ENCODE results near the gene DGKG. TPM values are rescaled to one million over a fixed set of nuclear protein-coding genes. Genes with fewer than 3 reads are reported as not detected.

Gene DGKG
- total and polyA plus RNA-seq, 8 donors = 0.12 to 26.3 (median 2.7) TPM

DNA sequence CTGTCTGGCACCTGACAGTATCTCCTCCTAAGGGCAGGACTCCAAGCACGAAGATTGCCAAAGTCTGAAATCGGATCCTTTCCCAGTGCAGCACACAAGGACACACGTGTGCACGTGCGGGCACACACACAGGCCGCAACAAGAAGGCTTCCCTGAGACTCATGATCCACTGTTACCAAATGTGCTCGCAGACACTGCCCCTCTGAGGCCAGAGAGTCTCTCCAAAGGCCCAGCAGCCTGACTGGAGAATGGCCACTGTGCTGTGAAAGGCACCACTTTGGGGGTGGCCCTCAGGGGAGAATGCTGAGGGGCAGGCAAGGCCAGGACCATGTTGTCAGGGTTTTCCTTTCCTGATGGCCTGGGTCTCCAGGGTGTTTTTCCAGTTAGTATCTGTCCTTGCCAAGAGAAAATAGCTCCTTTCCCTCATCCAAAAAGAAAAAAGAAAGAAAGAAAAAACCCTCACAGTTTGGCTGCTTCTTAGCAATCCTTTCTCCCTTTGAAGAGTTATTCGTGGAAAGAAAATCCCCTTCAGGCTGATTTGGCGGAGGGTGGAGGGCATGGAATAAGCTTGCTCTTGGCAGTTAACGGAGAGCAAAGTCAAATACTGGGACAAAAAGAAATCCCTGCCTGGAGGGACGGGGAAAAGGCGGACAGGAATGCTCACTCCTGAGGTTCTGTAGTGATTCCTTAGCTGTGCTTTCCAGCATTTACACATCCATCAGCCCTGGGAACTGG, 141.0 kb downstream of the DGKG start:
- TF ChIP-seq, protein P1, sequence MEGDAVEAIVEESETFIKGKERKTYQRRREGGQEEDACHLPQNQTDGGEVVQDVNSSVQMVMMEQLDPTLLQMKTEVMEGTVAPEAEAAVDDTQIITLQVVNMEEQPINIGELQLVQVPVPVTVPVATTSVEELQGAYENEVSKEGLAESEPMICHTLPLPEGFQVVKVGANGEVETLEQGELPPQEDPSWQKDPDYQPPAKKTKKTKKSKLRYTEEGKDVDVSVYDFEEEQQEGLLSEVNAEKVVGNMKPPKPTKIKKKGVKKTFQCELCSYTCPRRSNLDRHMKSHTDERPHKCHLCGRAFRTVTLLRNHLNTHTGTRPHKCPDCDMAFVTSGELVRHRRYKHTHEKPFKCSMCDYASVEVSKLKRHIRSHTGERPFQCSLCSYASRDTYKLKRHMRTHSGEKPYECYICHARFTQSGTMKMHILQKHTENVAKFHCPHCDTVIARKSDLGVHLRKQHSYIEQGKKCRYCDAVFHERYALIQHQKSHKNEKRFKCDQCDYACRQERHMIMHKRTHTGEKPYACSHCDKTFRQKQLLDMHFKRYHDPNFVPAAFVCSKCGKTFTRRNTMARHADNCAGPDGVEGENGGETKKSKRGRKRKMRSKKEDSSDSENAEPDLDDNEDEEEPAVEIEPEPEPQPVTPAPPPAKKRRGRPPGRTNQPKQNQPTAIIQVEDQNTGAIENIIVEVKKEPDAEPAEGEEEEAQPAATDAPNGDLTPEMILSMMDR (IDR thresholded peaks at IDR 0.05) = no peak
- TF ChIP-seq POLR2A (IDR thresholded peaks at IDR 0.05) (no peak), EP300 (IDR thresholded peaks at IDR 0.05) (no peak), POLR2AphosphoS5 (IDR thresholded peaks at IDR 0.05) (no peak)
- Histone ChIP-seq H3K36me3 (no peaks in the 10 kb centered on the region), H3K4me1 (peaks cover 0 to 11% (median 2%) of the 10 kb centered on the region in 4 donors), H3K27ac (peak overlapping the region in 1 of 5 donors; percentile 17), H3K4me3 (no peak overlapping the region), H3K27me3 (no peaks in the 10 kb centered on the region), H3K9me3 (no peaks in the 10 kb centered on the region)
- WGBS, 5 donors = 50 to 64% (median 57%) methylated on average over 12 of the region's 12 CpGs
- peak in 1 of 2 donors; percentile 31 for DNase-seq
- intact Hi-C loops (cut with DNase I; ENCODE audit: low total_unique reads) = no loop called here

DNA sequence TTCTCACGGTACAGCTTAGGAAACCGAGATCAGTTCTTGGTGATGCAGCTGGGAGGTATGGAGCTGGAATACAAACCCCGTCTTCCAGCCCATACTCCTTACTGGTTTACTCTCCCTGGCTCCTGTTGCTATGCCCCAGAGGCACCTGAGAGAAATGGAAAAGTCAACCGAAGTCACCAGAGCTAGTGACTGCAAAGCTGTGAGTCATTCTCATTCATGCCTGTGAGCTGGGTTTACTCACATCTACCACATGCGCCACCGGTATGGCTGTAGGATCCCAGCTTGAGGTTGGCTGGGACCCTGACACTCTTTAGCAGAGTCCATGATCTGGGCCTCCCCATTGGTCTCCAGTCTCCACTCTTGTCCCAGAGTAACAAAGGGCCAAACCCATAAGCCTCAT, 141.7 kb downstream of the DGKG start:
- intact Hi-C loops (cut with DNase I; ENCODE audit: low total_unique reads) = no loop called here
- H3K9me3 ChIP-seq = no peaks in the 10 kb centered on the region
- peaks cover 0 to 11% (median 2%) of the 10 kb centered on the region in 4 donors for H3K4me1 ChIP-seq
- no peaks in the 10 kb centered on the region for H3K27me3 ChIP-seq
- H3K4me3 ChIP-seq = no peak overlapping the region
- no peak overlapping the region for H3K27ac ChIP-seq
- no peaks in the 10 kb centered on the region for H3K36me3 ChIP-seq
- WGBS, 5 donors = 84 to 92% (median 86%) methylated on average over 5 to 6 of the region's 6 CpGs
- TF ChIP-seq POLR2AphosphoS5 (IDR thresholded peaks at IDR 0.05) (no peak), EP300 (IDR thresholded peaks at IDR 0.05) (no peak), POLR2A (IDR thresholded peaks at IDR 0.05) (no peak)
- TF ChIP-seq, protein P1 (IDR thresholded peaks at IDR 0.05) = no peak
- DNase-seq = no peak

DNA sequence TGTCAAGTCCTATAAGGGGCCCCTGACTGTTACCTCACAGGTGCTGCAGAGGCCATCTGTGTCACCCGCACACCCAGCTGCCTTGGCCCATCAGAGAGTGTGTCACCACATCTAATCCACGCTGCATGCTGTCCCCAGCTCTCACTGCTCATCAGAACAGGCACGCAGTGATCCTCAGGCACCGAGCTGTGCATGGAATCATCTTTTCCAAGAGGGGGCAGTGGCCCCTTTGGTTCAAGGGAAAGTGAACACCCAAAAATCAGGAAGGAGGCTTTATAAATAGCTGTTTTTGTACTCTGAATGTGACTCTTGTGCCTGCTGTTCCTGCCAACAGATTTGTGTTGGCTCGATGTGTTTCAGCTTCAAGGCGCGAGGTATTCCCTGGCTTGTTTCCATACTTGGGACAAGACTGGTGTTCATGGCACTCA, 142.8 kb downstream of the DGKG start:
- H3K36me3 ChIP-seq = no peaks in the 10 kb centered on the region
- H3K4me1 ChIP-seq = peaks cover 0 to 11% (median 2%) of the 10 kb centered on the region in 4 donors
- H3K27ac ChIP-seq = no peak overlapping the region
- H3K4me3 ChIP-seq = no peak overlapping the region
- H3K27me3 ChIP-seq = no peaks in the 10 kb centered on the region
- TF ChIP-seq, protein P1 (IDR thresholded peaks at IDR 0.05) = no peak
- TF ChIP-seq POLR2AphosphoS5 (IDR thresholded peaks at IDR 0.05) = no peak
- TF ChIP-seq POLR2A (IDR thresholded peaks at IDR 0.05) = no peak
- no peak for TF ChIP-seq EP300 (IDR thresholded peaks at IDR 0.05)
- no peaks in the 10 kb centered on the region for H3K9me3 ChIP-seq
- intact Hi-C loops (cut with DNase I; ENCODE audit: low total_unique reads) = no loop called here
- 65 to 81% (median 74%) methylated on average over 7 of the region's 7 CpGs for WGBS, 5 donors
- DNase-seq = no peak

DNA sequence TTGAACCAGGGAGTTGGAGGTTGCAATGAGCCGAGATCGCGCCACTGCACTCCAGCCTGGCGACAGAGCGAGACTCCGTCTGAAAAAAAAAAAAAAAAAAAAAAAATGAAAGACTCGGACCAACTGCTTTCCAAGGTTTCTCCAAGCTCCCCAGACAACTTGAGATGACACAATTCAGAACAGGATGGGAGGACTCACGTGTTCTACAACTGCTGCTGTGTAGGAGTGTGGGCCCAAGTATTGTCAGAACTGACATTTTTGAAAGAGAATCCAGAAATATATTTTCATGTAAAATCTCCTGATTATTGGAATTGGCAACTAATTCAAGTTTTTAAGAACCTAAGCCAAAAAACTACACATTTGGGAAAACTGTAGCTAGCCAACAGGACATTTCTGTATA, 143.6 kb downstream of the DGKG start:
- Histone ChIP-seq H3K27ac (no peak overlapping the region), H3K36me3 (no peaks in the 10 kb centered on the region), H3K4me3 (no peak overlapping the region), H3K9me3 (no peaks in the 10 kb centered on the region), H3K27me3 (no peaks in the 10 kb centered on the region), H3K4me1 (peaks cover 0 to 11% (median 2%) of the 10 kb centered on the region in 4 donors)
- WGBS, 5 donors = 92 to 96% (median 95%) methylated on average over 8 of the region's 8 CpGs
- TF ChIP-seq EP300 (IDR thresholded peaks at IDR 0.05) = no peak
- TF ChIP-seq, protein P1 (IDR thresholded peaks at IDR 0.05) = no peak
- TF ChIP-seq POLR2AphosphoS5 (IDR thresholded peaks at IDR 0.05) = no peak
- TF ChIP-seq POLR2A (IDR thresholded peaks at IDR 0.05) = no peak
- no peak for DNase-seq
- intact Hi-C loops (cut with DNase I; ENCODE audit: low total_unique reads) = no loop called here
